RWPE1 (cell line): ENCODE measurements around the gene ZNF292.

Source experiments
- CTCF ChIA-PET: fragments of 350-600 bp; sonication (Branson Sonifier 250); formaldehyde crosslinking; extraction: SDS; loops from one replicate; lab custom pipeline; 2021; lab: Yijun Ruan, JAX
- POLR2A ChIA-PET: fragments of 400-600 bp; formaldehyde crosslinking; extraction: SDS; loops from one replicate; lab custom pipeline; 2020; ENCODE audit warnings: antibody characterized with exemption; ENCODE audit not compliant: low non-redundant PET; lab: Yijun Ruan, JAX
- DNase-seq: peaks from one replicate; pipeline ENCODE4 v3.0.0; 2012; ENCODE audit warnings: low spot score
- H3K27ac ChIP-seq: fragments of 450-650 bp; 2 replicates; pipeline ENCODE4 v1.5.1; 2017
- CTCF ChIP-seq: fragments of 450-650 bp; conservative IDR thresholded peaks from 2 replicates; pipeline ENCODE4 v1.5.1; 2017; ENCODE audit warnings: low read depth, mild to moderate bottlenecking

Gene ZNF292

GRCh38 chr6:87251225-87251624, 95.9 kb downstream of the ZNF292 start:
- ChIA-PET CTCF (no interaction called here), POLR2A (no interaction called here)
- no peak overlapping the region for H3K27ac ChIP-seq
- no peak for TF ChIP-seq CTCF
- DNase-seq, result no peak

- DNase-seq, result no peak
- no peak overlapping the region for H3K27ac ChIP-seq
- TF ChIP-seq CTCF, result no peak
- POLR2A ChIA-PET, result no interaction called here
- CTCF ChIA-PET, result no interaction called here
These were observed 96.4 kb downstream of the ZNF292 start for GRCh38 chr6:87251725-87252124.

GRCh38 chr6:87257046-87257445, 101.7 kb downstream of the ZNF292 start:
- ChIA-PET CTCF (no interaction called here), POLR2A (no interaction called here)
- no peak for DNase-seq
- no peak for TF ChIP-seq CTCF
- no peak overlapping the region for H3K27ac ChIP-seq

- TF ChIP-seq CTCF, result no peak
- POLR2A ChIA-PET, result no interaction called here
- no peak for DNase-seq
- H3K27ac ChIP-seq, result no peak overlapping the region
- CTCF ChIA-PET, result no interaction called here
These were observed 102.2 kb downstream of the ZNF292 start for GRCh38 chr6:87257565-87257964.

- TF ChIP-seq CTCF, result no peak
- CTCF ChIA-PET, result no interaction called here
- H3K27ac ChIP-seq, result no peak overlapping the region
- POLR2A ChIA-PET, result no interaction called here
- DNase-seq, result no peak
These were observed 102.6 kb downstream of the ZNF292 start for GRCh38 chr6:87257975-87258374.

GRCh38 chr6:87259791-87260190, 104.4 kb downstream of the ZNF292 start:
- no peak for TF ChIP-seq CTCF
- ChIA-PET CTCF (no interaction called here), POLR2A (no interaction called here)
- no peak overlapping the region for H3K27ac ChIP-seq
- DNase-seq, result no peak

GRCh38 chr6:87261534-87261933, 106.2 kb downstream of the ZNF292 start:
- no peak for TF ChIP-seq CTCF
- DNase-seq, result no peak
- CTCF ChIA-PET, result interaction anchor here (1.2 kb wide), 1 partner anchor 131 kb away, joined by 4 read pairs; no protein-coding TSS in a partner anchor
- no peak overlapping the region for H3K27ac ChIP-seq
- POLR2A ChIA-PET, result no interaction called here
